HL-60/S4 treated with phorbol 12-myristate 13-acetate at 8.2 ng/mL for 4 days and 3 days (cell line): ENCODE measurements around the gene MT2A.

Experiments
- in situ Hi-C: fragments of 300-500 bp; cut with MboI; formaldehyde crosslinking; loops from 2 replicates; pipeline ENCODE4 v1.15.0; 2022; ENCODE audit warnings: low sequenced_read_pairs

MT2A gene

GRCh38 chr16:56635441-56635967 lies 27.1 kb downstream of the MT2A start:
- in situ Hi-C loops = no loop called here

DNA sequence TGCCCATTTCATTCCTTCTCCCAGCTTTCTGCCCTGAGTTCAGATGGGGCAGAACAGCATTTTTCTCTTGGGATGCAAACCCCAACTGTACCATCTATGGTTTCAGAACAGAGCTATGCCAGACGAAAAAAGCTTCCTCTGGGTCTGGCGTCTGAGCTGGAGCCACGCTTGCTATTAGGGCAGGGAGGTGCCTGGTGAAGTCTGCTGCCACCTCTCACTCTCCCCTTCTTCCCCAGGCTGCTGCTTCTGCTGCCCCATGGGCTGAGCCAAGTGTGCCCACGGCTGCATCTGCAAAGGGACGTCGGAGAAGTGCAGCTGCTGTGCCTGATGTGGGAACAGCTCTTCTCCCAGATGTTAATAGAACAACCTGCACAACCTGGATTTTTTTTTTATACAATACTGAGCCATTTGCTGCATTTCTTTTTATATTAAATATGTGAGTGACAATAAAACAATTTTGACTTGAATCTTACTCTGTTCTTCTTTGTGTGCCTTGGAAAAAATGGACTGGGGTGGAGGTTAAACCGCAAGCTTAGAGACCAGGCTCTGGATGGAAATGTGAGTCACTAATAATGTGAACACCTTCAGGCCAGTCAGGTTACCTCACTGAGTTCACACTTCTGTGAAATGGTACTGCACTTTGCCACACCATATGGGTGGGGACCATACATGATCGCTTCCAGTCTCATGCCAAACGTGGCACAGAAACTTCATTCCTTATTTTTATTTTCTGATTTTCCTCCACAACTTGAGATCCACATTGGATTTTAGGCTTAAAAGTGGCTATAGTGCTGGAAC lies 28.4 kb downstream of the MT2A start:
- in situ Hi-C loops = no loop called here

- in situ Hi-C loops = no loop called here
Observed at GRCh38 chr16:56637814-56638750, 29.7 kb downstream of the MT2A start, which contains the start of gene MT1A. TSS of gene MT1A (plus strand) at chr16:56638666. CDS start at chr16:56638739, 73 bp downstream.

DNA sequence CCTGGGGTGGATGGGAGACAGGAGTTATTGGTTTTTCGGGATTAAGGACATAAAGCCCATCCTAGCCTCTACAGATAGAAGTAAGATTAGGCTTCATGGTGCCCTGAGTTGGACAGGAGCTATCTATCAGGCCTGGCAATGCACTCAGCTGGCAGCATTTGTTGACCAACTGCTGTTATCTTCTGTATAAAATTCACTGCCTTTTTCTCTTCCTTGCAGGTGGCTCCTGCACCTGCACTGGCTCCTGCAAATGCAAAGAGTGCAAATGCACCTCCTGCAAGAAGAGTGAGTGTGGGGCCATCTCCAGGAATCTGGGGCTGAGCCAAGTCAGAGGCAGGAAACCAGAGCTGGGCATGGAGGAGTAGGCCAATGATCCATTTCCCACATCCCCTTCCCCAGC lies 30.7 kb downstream of the MT2A start:
- in situ Hi-C loops = no loop called here

DNA sequence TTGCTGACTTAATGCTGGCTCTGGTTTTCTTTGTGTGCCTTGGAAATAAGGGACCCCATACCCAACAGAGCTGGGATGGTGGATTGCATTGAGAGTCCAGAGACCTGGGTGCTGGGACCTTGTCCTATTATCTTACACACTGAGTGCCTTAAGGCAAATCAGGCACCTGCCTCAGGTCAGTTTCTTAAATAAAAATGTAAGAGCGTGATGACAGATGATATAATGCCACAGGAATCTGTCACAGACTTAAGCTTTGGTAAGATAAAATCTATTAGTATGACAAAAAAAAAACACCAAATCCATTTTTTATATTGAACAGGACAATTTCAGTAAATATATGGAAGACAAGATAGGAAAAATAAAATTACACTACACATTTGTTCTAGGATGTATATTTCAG lies 31.7 kb downstream of the MT2A start:
- in situ Hi-C loops = no loop called here

GRCh38 chr16:56641166-56641565 lies 32.8 kb downstream of the MT2A start:
- in situ Hi-C loops = no loop called here

GRCh38 chr16:56643080-56643778 lies 34.8 kb downstream of the MT2A start:
- in situ Hi-C loops = no loop called here

- in situ Hi-C loops = no loop called here
Observed at GRCh38 chr16:56643833-56644232, 35.4 kb downstream of the MT2A start.

DNA sequence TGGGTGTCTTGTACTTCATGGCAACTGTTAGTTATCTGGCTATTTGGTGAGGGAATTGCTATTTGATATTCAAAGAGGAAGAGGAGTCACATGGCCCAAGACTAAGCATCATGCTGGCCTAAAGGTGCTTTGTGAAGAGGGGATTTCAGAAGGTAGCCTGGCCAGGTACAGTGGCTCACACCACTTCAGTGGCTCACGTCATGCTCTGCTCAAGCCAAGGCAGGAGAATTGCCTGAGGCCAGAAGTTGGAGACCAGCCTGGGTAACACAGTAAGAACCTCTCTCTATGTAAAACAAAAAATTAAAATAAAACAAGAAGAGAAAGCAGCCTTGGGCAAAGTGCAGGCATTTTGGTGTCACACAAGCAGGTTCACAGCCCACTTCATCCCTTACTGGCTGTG lies 36.9 kb downstream of the MT2A start:
- in situ Hi-C loops = no loop called here

GRCh38 chr16:56645838-56646237 lies 37.5 kb downstream of the MT2A start:
- in situ Hi-C loops = no loop called here

- in situ Hi-C loops = no loop called here
Observed at GRCh38 chr16:56647641-56648431, 39.5 kb downstream of the MT2A start.

DNA sequence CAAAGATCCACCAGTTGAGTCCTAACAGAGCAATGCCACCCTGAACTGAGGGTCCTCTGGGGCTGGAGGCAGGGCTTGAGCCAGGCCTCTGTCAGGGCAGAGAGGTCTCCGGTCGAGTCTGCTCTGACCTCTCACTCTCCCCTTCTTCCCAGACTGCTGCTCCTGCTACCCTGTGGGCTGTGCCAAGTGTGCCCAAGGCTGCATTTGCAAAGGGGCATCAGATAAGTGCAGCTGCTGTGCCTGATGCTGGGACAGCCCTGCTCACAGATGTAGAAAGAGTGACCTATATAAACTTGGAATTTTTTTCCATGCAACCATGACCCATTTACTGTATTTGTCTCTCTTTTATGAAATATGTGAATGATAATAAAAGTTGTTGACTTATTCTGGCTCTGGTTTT lies 40.9 kb downstream of the MT2A start:
- in situ Hi-C loops = no loop called here

DNA sequence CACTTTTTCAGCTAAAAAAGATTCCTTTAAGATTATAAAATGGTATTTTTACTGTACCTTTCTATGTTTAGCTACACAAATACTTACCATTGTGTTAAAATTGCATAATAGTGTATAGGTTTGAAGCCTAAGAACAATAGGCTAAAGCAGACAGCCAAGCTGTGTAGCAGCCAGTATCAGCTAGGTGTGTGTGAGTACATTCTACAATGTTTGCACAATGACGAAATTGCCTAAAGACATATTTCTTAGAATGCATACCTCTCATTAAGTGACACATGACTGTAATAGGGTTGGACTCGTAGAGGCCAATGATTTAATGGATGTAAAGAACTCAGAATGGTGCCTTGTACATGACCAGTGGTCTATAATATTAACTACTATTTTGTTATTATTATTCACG lies 41.4 kb downstream of the MT2A start:
- in situ Hi-C loops = no loop called here

GRCh38 chr16:56651586-56651985 lies 43.2 kb downstream of the MT2A start, which contains the start of gene MT1B:
TSS of gene MT1B (plus strand) at chr16:56651886. CDS start at chr16:56651954, 68 bp downstream.
- in situ Hi-C loops = no loop called here

DNA sequence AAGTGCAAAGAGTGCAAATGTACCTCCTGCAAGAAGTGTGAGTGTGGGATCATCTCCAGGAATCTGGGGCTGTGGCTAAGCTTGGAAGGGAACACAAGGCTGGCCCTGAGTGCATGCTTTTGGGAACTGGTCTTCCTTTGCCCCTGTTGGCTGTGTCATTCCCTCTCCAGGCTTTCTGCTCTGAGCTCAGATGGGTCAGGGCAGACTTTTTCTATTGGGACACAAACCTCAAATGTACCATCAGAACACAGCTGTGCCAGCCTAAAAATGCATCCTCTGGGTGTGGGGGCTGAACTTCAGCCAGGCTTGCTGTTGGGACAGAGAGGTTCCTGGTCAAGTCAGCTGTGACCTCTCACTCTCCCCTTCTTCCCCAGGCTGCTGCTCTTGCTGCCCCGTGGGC lies 44.2 kb downstream of the MT2A start:
- in situ Hi-C loops = no loop called here

DNA sequence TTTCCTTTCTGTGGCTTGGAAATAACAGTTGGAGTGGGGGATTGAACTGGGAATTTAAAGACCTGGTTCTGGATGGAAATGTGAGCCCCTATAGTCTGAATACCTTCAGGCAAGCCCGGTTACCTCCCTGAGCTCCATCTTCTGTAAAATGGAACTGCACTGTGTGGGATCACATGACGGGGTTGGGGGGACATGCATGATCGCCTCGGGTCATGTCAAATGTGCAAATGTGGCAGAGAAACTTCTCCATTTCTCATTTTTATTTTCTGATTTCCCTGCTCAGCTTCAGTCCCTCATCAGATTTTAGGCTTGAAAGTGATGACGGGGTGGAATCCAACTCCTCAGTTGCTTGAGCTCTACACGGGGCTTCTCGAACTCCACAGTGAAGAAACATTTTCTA lies 44.8 kb downstream of the MT2A start:
- in situ Hi-C loops = no loop called here

GRCh38 chr16:56657555-56658326 lies 49.4 kb downstream of the MT2A start, which contains the start of gene MT1F:
TSS of gene MT1F (plus strand) at chr16:56657959. CDS start at chr16:56658059, 100 bp downstream.
- in situ Hi-C loops = no loop called here

DNA sequence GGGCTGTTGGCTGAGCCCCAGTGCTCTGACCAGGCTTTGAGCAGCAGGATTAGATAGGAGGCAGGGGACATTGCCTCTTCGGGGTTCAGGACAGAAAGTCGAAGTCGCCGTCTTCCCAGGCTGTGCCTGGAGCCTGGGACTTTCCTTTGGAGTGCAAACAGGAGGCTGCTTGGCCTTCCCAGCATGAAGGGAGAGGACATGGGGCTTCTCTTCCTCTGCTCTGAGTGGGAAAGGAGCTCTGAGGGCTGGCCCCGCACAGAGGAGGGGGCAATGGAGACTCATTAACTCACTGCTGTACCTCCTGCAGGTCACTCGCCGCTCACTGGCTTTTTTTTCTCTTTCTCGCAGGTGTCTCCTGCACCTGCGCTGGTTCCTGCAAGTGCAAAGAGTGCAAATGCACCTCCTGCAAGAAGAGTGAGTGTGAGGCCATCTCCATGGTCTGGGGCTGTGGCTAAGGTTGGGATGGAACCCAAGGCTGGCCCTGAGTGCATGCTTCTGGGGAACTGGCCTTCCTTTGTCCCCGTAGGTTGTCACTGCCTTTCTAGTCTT lies 50.0 kb downstream of the MT2A start:
- in situ Hi-C loops = no loop called here
